Skeletal muscle tissue (tissue), 4 donors: ENCODE results near the gene KCNH6. TPM values are rescaled to one million over a fixed set of nuclear protein-coding genes. Genes with fewer than 3 reads are reported as not detected.

Experiments
- H3K27ac ChIP-seq: one replicate; pipeline ENCODE4 v1.7.0; 2013; ENCODE audit warnings: mild to moderate bottlenecking, low read depth, low read length, inconsistent platforms
- H3K27me3 ChIP-seq, 3 donors: one replicate each; pipeline ENCODE4 v1.7.0; 2013; ENCODE audit warnings: low read length in 3 of 3; ENCODE audit not compliant: control insufficient read depth in 3 of 3, insufficient read depth in 3 of 3
- H3K36me3 ChIP-seq, 3 donors: one replicate each; pipeline ENCODE4 v1.7.0; 2013; ENCODE audit warnings: low read length in 3 of 3; ENCODE audit not compliant: control insufficient read depth in 3 of 3, insufficient read depth in 3 of 3
- H3K4me1 ChIP-seq, 3 donors: one replicate each; pipeline ENCODE4 v1.7.0; 2013; ENCODE audit warnings: low read length in 3 of 3, mild to moderate bottlenecking in 3 of 3; ENCODE audit not compliant: control insufficient read depth in 3 of 3, insufficient read depth in 3 of 3
- H3K4me3 ChIP-seq, 3 donors: one replicate each; pipeline ENCODE4 v1.7.0; 2013; ENCODE audit warnings: low read length in 3 of 3
- H3K9ac ChIP-seq, 3 donors: one replicate each; pipeline ENCODE4 v1.7.0; 2013; ENCODE audit warnings: low read length in 3 of 3, mild to moderate bottlenecking in 3 of 3, moderate library complexity in 2 of 3, low read depth in 1 of 3
- H3K9me3 ChIP-seq, 3 donors: one replicate each; pipeline ENCODE4 v1.7.0; 2013; ENCODE audit warnings: low read length in 3 of 3; ENCODE audit not compliant: control insufficient read depth in 3 of 3
- total RNA-seq: library from RNA; depleted of rRNA; stranded (reverse); fragments of >200 nt; gene quantifications from one replicate; pipeline ENCODE4 v1.2.3, GENCODE V29; 2014
- donor health status: Osteomylitis.

The KCNH6 gene
- total RNA-seq, 1 donor from 2014 or later, result not detected

DNA sequence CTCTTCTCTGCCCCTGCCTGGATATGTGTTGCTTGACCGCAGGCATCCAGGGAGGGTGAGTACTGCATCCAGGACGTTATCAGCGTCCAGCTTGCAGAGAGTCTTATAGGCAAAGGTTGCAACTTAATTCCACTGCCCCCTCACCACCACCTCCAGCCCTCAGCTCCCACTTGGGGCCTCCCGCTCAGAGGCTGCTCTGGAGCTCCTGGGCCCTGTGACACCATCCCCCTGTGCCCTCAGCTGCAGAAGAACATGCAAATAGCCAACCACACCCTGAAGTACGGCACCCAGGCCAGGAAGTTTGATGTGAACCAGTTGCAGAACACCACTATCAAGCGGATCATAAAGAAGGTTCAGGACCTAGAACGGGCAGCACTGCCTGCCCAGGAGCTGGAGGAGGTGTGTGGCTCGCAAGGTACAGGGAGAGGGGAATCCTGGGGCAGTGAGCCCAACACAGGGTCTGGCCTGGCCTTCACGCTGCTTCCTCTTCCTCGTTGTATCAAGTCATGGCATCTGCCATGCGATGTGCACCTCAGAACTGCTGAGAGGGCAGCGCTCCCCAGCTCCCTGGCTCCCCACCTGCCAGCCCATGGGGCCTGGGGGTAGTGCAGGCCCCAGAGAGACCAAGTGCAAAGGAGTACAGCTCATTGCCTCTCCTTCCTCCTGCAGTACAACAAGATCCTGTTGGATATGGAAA, 36.7 kb upstream of the KCNH6 start:
- H3K27me3 ChIP-seq, result peaks cover 0 to 9% (median 6%) of the 10 kb centered on the region in 3 donors
- no peak overlapping the region for H3K9ac ChIP-seq
- peaks cover 0 to 2% (median 0%) of the 10 kb centered on the region in 3 donors for H3K4me1 ChIP-seq
- no peak overlapping the region for H3K4me3 ChIP-seq
- H3K27ac ChIP-seq, result no peak overlapping the region
- peaks cover 0 to 14% (median 7%) of the 10 kb centered on the region in 3 donors for H3K36me3 ChIP-seq
- H3K9me3 ChIP-seq, result no peaks in the 10 kb centered on the region

DNA sequence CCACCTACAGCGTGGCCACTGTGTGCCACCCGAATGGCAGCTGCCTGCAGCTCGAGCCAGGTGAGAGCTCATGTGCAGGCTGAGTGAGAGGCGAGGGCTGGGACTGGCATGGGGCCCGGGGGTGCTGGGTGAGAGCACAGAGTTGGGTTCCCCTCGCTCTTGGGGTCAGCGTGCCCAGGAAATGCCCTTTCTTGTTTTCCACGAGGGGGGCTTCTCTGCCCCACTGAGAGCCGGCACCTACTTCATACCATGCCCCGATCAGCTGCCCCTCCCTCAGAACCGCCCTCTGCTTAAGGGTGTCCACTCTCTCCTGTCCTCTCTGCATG, 36.2 kb upstream of the KCNH6 start:
- Histone ChIP-seq H3K27ac (no peak overlapping the region), H3K9ac (no peak overlapping the region), H3K9me3 (no peaks in the 10 kb centered on the region), H3K4me1 (peaks cover 0 to 2% (median 0%) of the 10 kb centered on the region in 3 donors), H3K27me3 (peaks cover 0 to 11% (median 6%) of the 10 kb centered on the region in 3 donors), H3K36me3 (peaks cover 0 to 18% (median 7%) of the 10 kb centered on the region in 3 donors), H3K4me3 (no peak overlapping the region)

DNA sequence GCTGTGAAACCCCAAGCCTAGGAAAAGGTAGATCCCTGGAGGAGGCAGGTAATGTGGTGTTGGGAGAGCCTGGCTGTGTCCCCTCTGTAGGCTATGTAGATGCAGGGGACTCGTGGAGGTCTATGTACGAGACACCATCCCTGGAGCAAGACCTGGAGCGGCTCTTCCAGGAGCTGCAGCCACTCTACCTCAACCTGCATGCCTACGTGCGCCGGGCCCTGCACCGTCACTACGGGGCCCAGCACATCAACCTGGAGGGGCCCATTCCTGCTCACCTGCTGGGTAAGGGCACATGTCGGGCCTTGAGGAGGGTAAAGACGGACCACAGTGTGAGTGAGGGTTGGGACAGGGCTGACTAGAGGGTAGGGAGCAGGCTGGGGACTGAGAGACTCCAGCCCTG, 34.3 kb upstream of the KCNH6 start:
- peaks cover 0 to 11% (median 6%) of the 10 kb centered on the region in 3 donors for H3K27me3 ChIP-seq
- no peaks in the 10 kb centered on the region for H3K4me1 ChIP-seq
- H3K4me3 ChIP-seq, result no peak overlapping the region
- peaks cover 0 to 17% (median 7%) of the 10 kb centered on the region in 3 donors for H3K36me3 ChIP-seq
- H3K27ac ChIP-seq, result no peak overlapping the region
- H3K9ac ChIP-seq, result no peak overlapping the region
- H3K9me3 ChIP-seq, result no peaks in the 10 kb centered on the region

DNA sequence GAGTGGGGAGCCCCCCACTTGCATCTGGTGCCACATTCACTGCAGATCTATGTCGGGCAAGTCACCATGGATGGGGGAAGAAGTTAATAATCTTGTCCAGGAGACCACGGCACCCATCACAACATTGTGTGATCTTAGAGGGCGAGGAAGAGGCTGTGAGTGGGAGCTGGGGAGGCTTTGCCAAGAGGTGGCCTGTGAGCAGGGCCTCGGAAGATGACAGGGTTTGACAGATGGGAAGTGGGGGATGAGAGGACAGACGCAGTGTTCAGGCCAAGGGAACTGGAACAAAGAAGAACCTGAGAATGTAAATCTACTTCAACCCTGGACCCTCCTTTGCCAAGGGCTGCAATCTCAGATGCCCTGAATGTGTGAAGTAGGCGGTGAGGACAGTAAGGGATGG, 33.9 kb upstream of the KCNH6 start:
- Histone ChIP-seq H3K9ac (no peak overlapping the region), H3K27me3 (peaks cover 0 to 11% (median 6%) of the 10 kb centered on the region in 3 donors), H3K36me3 (peaks cover 0 to 20% (median 7%) of the 10 kb centered on the region in 3 donors), H3K4me1 (no peaks in the 10 kb centered on the region), H3K4me3 (no peak overlapping the region), H3K9me3 (no peaks in the 10 kb centered on the region), H3K27ac (no peak overlapping the region)

DNA sequence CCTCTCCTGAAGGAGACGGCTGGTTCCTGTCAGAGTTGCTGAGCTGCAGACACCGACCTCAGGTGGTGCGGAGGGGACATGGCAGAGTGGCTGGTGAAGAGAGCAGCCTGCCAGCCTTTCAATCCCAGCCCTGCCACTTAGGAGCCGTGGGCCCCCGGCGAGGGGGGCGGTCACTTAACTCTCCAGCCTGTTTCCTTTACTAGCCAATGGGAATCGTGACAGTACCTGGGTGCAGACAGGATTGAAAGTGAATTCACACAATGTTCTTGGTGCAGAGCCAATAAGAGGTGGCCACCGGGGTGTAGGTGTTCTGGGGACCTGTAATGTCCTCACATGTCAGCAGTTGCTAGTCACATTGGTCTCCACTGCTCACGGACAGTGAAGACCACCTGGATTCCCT, 32.8 kb upstream of the KCNH6 start:
- Histone ChIP-seq H3K36me3 (peaks cover 0 to 20% (median 5%) of the 10 kb centered on the region in 3 donors), H3K27ac (no peak overlapping the region), H3K9me3 (no peaks in the 10 kb centered on the region), H3K27me3 (peaks cover 0 to 11% (median 6%) of the 10 kb centered on the region in 3 donors), H3K9ac (no peak overlapping the region), H3K4me1 (no peaks in the 10 kb centered on the region), H3K4me3 (no peak overlapping the region)

DNA sequence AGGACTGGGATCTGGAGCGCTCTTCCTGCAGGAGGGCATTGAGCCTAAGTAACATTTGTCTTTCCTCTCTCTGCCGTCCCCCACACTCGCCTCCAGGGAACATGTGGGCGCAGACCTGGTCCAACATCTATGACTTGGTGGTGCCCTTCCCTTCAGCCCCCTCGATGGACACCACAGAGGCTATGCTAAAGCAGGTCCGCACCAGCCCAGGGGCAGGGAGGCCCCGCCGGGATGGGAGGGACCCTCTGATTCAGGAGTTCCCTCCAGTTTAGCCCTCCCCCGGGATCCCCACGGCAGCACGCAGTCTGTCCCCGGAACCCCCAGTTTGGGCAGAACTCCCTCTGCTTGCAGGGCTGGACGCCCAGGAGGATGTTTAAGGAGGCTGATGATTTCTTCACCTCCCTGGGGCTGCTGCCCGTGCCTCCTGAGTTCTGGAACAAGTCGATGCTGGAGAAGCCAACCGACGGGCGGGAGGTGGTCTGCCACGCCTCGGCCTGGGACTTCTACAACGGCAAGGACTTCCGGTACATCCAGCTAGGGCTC, 32.2 kb upstream of the KCNH6 start:
- Histone ChIP-seq H3K4me3 (no peak overlapping the region), H3K9ac (no peak overlapping the region)

DNA sequence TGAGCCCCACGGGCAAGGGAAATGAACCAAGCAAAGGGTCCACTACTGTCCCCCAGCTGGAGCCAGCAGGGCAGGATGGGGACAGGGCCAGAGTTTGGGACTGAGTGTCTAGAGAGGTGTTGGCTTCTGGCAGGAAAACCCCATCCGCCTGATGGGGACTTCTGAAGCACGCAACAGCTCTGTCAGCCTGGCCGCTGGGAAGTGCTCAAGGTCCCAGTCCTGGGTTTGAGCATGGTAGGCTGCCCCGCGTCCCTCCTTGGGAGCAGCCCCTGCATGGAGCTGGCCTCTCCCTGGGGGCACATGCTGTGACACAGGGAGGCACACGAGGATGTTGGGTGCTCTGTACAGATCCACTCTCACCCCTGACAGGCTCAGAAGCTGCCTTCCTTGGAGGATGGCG, 31.7 kb upstream of the KCNH6 start:
- H3K9ac ChIP-seq, result no peak overlapping the region
- no peak overlapping the region for H3K27ac ChIP-seq

More for the DNA sequence above, 32.2 kb upstream of the KCNH6 start:
- Histone ChIP-seq H3K9me3 (no peaks in the 10 kb centered on the region), H3K4me1 (no peaks in the 10 kb centered on the region), H3K27me3 (peaks cover 0 to 11% (median 6%) of the 10 kb centered on the region in 3 donors), H3K27ac (no peak overlapping the region), H3K36me3 (peaks cover 0 to 20% (median 5%) of the 10 kb centered on the region in 3 donors)

DNA sequence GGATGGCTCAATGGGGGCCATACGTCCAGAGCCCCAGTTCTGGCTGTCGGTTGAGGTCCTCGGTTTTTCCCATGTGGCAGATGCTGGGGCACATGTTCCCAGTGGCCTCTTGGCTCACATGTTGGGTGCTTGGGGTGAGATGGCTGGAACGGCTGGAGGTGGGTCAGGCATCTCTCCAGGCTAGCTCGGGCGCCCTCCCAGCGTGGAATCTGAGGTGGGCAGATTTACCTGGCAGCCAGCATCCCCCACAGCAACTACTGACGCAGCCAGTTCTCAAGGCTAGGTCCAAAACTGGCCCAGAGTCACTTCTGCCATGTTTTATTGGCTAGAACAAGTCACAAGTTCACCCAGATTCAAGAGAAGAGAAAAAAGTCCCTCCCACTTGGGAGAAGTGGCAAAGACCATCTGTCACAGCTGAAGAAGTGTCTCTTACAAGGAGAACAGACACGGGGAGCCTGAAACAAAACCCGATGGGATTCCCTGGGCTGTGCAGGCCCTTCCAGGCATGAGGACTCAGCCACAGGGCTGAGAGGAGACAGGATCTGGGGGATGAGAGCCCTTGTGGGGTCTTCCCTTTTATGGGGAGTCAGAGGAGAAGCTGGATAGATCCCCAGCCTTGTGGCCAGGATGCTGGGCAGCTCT, 31.1 kb upstream of the KCNH6 start:
- Histone ChIP-seq H3K4me3 (no peak overlapping the region), H3K27me3 (peaks cover 0 to 11% (median 6%) of the 10 kb centered on the region in 3 donors), H3K36me3 (peaks cover 0 to 23% (median 5%) of the 10 kb centered on the region in 3 donors), H3K4me1 (no peaks in the 10 kb centered on the region), H3K27ac (no peak overlapping the region), H3K9ac (no peak overlapping the region), H3K9me3 (no peaks in the 10 kb centered on the region)

More for the DNA sequence above, 31.7 kb upstream of the KCNH6 start:
- Histone ChIP-seq H3K27me3 (peaks cover 0 to 11% (median 6%) of the 10 kb centered on the region in 3 donors), H3K4me3 (no peak overlapping the region), H3K36me3 (peaks cover 0 to 22% (median 5%) of the 10 kb centered on the region in 3 donors), H3K4me1 (no peaks in the 10 kb centered on the region), H3K9me3 (no peaks in the 10 kb centered on the region)

DNA sequence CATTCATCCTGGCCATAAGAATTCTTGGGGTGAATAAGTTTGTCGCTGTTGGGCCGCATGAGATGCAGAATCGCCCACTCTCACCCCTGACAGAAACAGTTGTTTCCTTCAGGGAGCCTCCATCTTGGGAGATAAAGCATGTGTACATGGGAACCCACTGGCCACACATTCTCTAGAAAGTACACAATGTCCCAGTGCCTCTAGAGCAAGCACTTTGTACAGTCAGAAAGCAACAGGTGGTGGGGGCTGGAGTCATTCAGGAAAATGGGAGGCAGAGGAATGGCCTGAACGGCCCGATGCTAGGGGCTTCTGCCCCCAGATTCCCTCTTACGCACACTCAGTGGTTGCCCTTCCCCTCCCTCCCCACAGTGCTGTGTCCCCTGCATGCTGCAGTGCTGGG, 30.2 kb upstream of the KCNH6 start:
- Histone ChIP-seq H3K9ac (no peak overlapping the region), H3K4me3 (no peak overlapping the region), H3K36me3 (peaks cover 0 to 23% (median 5%) of the 10 kb centered on the region in 3 donors), H3K4me1 (no peaks in the 10 kb centered on the region), H3K9me3 (no peaks in the 10 kb centered on the region), H3K27me3 (peaks cover 0 to 11% (median 6%) of the 10 kb centered on the region in 3 donors), H3K27ac (no peak overlapping the region)

DNA sequence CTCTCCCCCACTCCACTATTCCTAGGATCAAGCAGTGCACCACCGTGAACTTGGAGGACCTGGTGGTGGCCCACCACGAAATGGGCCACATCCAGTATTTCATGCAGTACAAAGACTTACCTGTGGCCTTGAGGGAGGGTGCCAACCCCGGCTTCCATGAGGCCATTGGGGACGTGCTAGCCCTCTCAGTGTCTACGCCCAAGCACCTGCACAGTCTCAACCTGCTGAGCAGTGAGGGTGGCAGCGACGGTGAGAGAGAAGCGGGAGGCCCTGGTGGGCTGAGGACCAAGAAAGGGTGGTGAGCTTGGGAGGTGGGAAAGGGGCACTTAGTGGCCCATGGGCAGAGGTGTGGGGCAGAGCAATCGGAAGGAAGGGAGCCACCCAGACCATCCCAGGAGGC, 29.7 kb upstream of the KCNH6 start:
- Histone ChIP-seq H3K36me3 (peaks cover 0 to 23% (median 5%) of the 10 kb centered on the region in 3 donors), H3K4me1 (no peaks in the 10 kb centered on the region), H3K27ac (no peak overlapping the region), H3K4me3 (no peak overlapping the region), H3K9me3 (no peaks in the 10 kb centered on the region), H3K27me3 (peaks cover 0 to 11% (median 6%) of the 10 kb centered on the region in 3 donors), H3K9ac (no peak overlapping the region)
